ENCODE data around the gene RNF181.
"Not testable (repeated sequence)": the region's sequence is repeated elsewhere in the genome, so short reads cannot be mapped to it uniquely, and the experiment has no call there.

RNF181 gene

DNA sequence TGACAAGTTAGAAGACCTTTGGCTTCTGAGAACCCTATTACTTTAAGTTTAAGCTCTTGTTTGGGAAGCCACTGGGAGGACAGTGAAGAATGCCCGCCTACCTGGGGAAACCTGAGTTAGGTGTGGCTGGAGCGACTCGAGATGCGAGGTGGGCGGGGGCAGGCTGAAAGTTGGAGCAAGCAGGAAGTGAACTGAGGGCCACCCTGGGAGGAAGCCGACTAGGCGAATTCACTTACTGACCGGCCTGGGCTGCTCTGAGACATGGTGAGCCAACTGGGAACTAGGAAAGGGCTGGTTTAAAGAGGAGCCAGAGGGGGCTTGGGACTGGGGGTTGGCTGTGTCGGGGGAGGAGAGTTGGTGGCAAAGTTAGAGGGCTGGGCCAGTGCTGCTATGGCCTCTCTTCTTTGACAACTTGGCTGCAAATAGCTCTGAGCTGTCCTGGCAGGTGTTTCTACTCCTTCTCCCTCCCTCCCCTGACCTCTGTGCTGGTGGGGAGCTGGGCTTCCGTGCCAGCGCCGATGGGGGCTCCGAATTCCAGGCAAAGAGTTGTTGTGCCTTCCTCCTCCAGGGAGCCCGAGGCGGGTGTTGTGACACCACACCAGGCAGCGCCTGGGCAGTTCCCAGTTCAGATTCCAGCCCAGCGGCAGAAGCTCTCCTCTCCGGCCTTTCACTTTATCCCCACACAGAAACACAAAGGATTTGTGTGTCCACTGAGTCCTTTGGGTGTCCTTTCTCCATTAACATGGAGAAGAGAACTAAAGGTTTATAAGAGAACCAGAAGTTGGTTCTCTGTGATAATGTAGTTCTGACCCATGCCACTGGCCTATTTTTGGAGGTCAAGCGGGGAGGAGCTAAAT, 17.9 kb upstream of the RNF181 start, which contains the start of gene VAMP8:
VAMP8 (plus strand) TSS at position 201 of the 857 bp plus-strand sequence; CDS start at position 262, 61 bp downstream.
- DNase-seq, result no peak

DNA sequence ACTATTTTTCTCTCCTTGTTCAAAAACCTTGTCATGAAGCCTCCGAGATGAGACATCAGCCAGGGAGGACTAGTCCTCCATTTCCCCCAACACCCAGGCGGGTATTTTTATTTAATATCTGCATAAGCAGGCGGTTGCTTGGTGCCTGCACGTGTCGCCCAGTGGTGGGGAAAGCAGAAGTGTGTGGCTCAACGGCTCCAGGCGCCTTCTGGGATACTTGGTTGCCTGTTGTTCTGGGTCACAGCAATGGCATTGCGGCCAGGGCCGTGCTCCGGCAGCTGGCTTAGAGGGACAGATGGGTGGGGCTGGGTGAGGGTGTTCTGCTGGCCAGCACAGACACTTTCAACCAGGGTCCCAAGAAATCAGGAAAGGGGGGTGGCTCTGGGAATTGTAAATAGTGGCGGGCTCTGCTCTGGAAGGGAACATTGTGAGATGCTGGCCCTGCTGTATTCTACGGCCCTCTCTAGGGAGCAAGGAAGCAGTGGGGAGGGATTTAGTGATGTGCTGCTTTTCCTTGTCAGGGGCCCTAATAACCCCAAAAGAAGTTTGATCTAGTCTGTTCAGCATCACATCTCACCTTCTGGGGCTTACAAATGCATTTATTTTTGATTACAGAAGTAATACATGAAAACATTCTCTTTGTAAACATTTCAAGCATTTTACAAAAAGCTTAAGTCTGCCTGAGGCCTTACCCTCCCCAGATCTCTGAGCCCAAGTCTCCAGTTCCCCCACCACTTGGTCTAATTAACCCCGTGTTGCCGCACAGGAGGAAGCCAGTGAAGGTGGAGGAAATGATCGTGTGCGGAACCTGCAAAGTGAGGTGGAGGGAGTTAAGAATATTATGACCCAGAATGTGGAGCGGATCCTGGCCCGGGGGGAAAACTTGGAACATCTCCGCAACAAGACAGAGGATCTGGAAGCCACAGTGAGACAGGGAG, 17.0 kb upstream of the RNF181 start:
- DNase-seq, result no peak

DNA sequence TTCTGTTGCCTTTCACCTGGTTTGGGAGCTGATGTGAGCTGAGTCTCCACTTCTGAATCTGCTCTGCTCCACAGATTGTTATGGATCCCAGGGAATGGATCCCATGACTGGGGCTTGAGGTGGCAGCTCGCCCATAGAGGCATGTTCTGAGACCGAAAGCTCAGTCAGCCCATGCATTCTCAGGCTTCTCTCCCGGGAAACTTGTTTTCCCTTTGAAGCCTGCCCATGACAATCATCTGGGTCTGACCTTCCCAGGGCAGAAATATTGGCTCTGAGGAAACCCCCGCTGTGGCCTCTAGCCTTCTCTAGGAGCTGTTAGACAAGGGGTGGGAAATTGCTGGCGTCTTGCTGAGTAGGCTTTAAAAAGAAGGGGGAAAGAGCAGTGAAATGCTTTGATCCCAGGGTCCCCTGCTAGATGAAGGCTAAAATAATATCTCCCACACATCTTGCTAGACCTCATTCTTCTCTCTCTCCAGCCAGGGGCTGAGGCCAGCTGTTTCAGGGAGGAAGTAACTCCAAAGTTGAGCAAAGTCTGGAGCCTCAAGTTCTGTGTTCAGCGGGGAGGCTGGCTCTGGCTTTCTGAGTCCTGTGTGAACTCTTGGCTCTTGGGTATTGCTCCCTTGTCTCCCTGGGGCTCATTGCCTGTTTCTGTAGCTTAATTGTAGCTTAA, 16.1 kb upstream of the RNF181 start:
- no peak for DNase-seq

DNA sequence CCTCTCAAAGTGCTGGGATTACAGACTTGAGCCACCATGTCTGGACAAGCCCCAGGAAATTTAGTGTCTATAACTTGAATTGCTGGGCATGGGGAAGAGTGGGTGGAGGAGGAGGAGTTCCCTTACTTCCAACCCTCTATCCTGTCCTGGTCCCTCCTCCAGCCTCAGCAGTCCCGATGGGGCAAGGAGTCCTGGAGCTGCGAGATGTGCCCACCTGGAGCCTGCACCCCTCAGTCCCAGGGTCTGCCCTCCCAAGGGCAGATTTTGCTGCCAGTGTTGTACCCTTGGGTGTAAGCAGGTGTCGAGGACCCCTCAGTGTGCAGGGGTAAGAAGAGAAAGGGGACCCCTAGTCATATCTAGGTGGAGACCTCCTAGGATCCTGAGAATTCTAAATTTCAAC, 15.3 kb upstream of the RNF181 start:
- DNase-seq, result no peak

DNA sequence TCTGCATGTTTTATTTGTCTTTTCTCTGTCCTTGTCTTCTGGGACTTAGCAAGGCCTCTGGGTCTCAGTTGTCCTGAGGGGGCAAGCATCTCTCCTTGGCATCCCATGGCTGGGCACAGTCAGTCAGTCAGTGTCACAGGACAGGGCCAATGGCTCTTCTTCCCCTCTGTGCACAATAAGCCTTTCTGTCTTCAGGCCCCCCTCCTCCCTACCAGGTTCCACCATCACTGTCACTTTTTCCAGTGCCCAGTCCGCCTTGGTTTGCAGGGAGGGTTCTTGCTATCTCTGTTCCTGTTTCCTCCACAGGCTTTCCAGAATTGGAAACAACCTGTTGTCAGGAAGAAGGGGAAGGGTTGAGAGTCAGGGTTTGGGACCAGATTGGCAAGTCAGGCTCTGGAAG, 13.1 kb upstream of the RNF181 start:
- DNase-seq, result no peak

DNA sequence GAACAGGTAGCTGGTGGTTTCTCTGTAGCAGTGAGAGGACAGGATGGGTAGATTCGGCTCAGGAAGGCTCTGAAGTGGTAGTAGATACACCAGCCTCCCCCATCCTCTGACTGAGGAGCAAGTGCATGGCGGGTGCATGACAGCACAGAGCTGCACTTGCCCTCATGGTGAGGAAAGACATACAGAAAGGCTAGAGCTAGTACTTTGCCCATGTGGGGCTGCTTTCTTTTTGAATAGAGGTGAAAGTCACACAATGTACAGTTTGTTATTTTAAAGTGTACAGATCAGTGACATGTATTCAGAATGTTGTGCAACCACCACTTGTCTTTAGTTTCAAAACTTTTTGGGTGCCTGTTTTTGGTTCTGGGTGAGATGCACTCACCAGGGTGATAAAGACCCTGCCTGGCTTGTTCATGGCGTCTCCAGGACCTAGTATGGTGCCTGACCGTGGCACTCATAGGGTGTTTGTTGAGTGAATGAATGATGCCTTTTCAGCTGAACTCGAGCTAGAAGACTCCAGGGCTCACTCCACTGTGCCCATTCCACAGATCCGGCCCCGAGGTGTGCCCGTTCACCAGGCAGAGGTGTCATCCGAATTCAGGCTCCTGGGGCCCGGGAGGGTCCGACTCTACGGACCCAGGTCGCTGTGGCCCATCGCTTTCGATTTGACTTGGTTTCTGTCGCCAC, 11.7 kb upstream of the RNF181 start:
- no peak for DNase-seq

DNA sequence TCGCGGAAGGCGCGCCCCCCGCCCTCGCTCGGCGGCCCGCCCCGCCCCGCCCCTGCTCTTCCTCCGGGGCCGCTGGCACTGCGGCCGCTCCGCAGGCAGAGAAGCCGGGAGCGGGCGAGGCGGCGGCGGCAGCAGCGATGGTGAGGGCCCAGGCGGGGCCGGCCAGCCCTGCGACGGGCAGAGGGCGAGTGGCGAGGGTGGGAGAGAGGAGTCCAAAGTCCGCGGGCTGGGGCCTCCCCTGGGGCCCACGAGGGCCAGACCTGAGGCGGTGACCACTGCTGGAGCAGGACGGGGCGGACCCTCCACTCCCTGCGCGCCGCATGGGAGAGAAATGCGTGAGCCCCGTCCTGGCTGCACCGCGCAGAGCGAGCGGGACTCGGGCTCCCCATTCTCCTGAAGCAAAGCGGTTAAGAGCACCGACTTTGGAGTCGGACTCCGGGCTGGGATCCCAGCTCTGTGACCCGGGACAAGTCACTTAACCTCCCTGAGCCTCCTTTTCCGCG, 11.1 kb upstream of the RNF181 start, which contains the start of gene VAMP5:
VAMP5 (plus strand) TSS at position 78 of the 503 bp plus-strand sequence; CDS start at position 138, 60 bp downstream.
- no peak for DNase-seq

DNA sequence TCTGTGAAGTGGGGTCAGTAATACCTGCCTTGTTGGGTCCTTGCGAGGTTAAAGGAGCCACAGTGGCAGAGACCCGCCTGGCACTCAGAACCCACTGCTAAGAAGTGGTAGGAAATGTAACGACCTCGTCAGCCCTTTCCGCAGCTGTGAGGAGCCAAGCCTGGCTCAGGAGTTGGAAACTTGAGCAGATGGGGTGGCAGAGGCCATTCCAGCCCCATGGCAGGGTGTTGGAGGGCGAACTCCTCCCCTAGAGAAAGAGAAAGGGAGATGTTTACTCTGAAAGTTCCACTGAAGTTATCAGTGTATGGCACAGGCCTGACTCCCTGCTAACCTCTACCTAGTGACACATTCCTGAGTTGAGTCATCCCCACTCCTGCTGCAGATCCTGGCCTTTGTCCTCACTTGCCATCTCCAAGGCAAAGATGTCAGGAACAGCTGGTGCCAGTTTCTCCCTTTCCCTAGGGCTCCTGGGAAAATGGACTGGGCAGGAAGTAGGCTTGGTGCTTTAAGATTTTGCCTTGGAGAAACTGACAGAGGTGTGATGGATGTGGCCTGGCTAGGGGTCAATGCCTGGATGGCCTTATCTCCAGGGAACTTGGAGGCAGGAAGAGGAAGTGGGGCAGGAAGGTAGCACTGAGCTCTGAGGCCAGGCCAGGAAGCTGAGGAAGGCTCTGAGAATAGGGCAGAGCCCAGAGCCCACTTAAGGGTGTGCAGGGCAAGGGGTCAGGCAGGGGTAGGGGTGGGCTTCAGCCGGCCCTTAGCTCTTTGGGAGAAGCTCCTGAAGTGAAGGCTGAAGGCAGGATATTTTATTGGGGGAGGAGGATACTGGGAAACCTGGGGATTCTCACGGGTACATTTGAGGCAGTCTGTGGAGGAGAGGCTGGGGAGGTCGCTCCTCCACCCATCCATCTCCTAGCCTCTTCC, 10.4 kb upstream of the RNF181 start:
- no peak for DNase-seq

DNA sequence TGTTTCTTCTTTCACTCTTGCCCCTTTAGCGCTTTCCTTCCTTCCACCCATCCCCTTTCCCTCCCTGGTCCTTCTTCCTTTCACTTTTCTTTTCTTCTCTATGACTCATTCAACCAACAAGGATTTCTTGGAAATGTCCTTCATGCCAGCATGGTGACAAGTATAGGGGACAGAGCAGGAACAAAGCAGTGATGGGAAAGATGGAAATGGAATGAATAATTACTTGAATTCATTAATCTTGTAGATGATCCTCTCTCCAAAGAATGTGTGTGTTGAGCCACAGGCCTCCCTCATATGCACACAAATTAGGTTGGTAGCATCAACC, 9.8 kb upstream of the RNF181 start:
- DNase-seq, result no peak

DNA sequence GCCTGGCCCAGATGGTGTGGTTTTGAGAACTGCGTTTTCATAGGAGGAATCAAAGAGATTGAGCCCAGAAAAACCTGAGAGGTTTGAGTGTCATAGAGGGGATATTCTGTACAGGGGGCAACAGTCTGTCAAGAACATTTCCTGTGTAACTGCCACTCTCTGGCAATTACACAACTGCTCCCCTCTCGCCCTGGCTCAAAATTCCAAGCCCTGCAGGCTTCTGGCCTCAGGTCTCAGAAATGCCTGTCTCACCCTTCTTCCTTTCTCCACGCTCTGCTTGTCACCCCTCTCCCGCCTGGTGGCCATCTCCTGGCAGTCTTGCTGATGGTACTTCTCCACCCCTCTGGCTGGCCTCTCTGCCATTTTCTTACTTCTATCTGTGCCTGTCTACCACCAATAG, 7.3 kb upstream of the RNF181 start:
- DNase-seq, result no peak

DNA sequence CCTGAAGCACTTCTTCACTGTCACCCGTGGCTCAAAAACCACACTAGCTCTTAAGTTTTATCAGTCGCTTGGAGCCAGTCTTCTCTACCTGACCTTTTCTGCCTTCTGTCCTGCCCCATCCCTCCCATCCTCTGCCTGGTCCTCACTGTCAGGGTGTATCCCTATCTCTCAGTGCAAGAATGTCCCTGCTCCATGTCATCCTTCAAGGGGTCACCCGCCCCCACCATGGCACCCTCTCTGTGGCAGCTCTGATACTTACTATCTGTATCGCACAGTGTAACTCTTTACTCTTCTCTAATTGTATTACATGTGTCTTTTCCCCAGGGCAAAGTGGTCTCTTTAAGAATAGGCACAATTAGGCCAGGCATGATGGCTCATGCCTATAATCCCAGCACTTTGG, 6.9 kb upstream of the RNF181 start:
- no peak for DNase-seq

DNA sequence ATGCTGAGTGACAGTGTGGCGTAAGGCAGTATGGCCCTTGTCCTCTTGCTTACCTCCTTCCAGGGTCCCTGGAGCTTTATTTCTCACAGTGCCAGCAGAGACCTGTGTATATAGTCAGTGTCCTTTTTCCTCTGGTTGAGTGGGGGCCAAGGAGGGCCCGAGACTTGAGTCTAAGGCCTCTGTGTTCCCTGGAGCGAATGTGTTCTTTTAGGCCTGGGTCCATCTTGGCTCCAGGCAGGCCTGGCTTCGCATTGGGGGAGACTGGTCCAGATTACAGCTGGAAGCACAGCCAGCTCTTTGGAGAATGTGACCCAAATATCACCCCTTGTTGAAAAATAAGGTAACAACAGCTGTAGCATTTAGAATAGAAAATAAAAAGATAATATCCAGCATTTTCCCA, 6.4 kb upstream of the RNF181 start:
- DNase-seq, result no peak

DNA sequence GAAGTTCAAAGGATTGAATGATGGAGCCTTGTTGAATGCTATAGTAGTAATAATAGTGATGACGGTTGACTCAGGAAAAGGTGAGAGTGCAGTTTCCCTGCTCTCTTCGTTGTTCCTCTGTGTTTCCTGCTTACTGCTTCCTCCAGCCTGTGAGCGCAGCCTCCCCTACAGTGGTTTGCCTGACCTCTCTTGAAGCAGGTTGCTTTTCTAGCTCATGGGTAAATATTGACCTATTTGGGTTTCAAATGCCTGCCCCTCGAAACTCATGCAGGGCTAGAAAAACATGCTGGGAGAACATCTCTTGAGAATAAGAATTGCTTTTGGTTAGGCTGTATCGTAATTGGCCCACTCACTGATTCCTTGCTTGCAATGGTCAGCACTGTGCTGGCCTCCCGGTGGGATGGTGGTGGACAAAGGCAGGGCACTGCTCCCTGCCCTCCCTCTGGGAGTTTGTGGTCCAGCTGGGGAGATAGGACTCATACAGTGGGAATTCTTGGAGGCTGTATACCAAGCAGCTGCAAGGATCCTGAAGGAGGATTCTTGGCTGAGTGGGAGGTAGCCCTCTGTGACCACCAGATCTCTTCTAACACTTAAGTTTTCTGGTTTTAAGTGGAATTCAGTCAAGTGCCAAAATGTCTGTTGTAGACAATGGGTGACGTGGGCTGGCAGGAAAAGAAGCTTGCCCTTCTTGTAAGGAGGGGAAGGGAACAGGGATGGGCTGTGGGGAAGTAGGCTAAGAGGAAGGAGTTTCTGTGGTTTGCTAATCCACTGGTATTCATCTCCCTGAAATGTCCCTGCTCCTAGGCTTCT, 5.4 kb upstream of the RNF181 start:
- no peak for DNase-seq

DNA sequence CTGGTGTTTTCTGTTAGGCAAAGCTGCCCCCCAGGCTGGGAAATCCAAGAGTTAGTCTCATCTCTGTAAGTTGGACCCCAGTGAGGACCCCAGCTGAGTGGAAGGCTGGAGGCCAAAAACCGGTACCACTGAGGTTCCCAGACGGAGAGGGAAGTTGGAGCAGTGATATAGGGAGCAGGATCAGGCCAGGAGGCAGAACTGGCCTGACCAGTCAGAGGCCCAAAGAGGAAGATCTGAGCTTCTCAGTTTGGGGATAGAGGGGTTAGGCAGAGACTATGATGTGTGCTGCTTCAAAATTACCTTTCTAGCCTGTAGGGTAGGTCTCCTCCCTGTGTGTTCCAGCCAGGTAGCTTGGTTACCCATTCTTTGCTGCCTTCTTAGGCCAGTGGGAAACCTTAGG, 4.6 kb upstream of the RNF181 start:
- no peak for DNase-seq

DNA sequence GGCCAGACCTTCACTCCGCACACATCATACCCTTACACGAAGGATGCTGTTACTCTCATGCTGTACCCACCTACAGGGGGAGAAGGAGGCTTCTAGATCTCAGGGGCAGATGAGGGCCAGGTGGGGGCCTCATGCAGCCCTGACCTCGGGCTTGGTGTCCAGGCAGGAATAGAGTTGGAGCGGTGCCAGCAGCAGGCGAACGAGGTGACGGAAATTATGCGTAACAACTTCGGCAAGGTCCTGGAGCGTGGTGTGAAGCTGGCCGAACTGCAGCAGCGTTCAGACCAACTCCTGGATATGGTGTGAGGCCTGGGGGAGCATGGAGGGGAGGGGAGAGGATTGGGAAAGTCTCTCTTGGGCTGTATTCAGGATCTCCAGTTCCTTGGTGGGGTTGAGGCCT, 4.0 kb upstream of the RNF181 start:
- DNase-seq, result no peak

DNA sequence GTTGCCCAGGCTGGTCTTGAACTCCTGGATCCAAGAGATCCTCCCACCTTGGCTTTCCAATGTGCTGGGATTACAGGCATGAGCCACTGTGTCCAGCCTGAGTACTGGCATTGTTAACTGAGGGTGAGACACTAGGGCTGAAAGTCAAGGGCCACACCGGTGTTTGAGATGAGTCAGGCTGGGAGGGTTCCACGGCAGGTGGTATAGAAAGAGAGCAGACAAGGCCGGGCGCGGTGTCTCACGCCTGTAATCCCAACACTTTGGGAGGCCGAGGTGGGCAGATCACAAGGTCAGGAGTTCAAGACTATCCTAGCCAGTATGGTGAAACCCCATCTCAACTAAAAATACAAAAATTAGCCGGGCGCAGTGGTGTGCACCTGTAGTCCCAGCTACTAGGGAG, 3.2 kb upstream of the RNF181 start:
- DNase-seq, result not testable (repeated sequence)

DNA sequence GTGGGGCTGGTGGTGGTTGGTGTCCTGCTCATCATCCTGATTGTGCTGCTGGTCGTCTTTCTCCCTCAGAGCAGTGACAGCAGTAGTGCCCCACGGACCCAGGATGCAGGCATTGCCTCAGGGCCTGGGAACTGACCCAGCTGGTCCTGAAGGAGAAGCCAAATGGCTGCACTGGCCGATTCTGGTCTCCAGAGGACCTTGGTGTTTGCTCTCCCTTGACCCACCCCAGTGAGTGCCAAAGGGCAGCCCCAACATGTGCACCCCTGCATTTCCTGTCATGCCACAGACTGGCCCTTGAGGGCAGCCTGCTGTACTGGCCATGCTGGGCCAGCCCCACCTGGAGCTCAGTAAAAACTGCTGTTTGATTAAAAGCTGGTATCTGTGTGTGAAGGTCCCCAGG, 2.5 kb upstream of the RNF181 start:
- DNase-seq, result no peak

DNA sequence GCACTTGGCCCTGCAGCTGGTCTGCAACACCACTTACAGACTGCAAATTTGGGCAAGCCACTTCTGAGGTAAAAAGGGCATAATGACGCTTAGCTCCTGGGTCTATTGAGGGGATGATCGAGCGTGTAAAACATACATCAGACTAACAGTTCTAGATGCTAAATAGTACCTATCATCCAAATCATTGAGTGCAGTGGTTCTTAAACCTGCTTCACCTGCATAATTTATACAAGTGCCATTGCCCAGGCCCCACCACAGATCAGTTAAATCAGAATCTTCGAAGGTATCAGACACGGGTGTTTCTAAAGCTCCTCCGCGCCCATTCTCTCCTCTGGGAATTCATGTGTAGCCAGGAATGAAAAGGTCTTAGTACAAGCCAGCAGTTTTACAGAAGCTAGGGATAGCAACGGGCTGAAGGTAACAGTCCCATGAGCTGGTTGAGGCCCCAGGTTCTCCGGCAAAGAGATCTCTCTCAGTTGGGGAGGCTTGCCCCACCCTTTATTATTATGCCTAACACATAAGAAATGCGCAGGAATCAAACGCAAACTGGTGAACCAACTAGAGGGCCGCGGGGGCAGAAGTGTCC, 737 bp upstream of the RNF181 start:
- no peak for DNase-seq

DNA sequence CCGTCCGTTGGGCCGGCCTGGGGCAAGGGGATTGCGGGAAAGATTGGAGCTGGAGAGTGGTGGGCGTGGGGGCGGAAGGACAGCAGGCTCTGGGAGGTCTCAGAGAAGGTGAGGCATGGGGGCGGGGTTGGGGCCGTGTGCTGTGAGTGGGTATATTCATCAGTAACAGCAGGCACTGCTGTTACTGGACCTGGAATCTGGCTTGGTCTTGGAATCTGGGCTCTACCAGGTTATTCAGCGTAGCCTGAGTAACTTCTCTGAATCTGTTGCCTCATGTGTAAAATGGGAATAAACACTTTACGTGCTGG, 435 bp downstream of the RNF181 start:
- no peak for DNase-seq

DNA sequence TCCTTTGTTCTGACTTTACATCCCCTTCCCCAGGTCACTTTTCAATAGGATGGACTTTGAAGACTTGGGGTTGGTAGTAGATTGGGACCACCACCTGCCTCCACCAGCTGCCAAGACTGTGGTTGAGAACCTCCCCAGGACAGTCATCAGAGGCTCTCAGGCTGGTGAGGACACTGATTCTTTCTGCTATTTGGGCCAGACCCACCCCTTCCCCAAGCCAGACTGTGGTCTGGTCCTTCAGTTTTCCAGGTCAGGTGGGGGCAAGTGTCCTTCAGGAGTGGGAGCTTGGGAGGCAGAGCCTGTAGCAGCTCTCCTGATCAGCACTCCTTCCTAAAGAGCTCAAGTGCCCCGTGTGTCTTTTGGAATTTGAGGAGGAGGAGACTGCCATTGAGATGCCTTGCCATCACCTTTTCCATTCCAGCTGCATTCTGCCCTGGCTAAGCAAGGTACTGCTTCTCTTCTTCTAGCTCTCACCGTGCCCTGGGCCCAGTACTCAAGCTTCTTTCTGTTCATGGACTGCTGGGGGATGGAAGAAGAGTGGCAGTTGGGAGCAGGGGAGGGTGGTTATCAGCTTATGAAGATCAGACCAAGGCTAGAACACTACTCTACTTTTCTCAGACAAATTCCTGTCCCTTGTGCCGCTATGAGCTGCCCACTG, 1.1 kb downstream of the RNF181 start:
- no peak for DNase-seq

Measured in NCI-H524 treated with DMSO at 0.1 percent for 48 hours (cell line).